ENCODE measurements around the gene RAI1.
"Not testable (repeated sequence)": the region's sequence is repeated elsewhere in the genome, so short reads cannot be mapped to it uniquely, and the experiment has no call there.

The RAI1 gene

GRCh38 chr17:17796787-17797061 is 115.5 kb downstream of the RAI1 start:
- H3K4me3 Mint-ChIP-seq = no peak overlapping the region
- peaks cover 12% of the 10 kb centered on the region for H3K36me3 Mint-ChIP-seq
- CTCF ChIA-PET = no interaction called here
- no peaks in the 10 kb centered on the region for H3K27me3 Mint-ChIP-seq
- no peak for DNase-seq
- H3K27ac Mint-ChIP-seq = no peak overlapping the region
- peaks cover 24% of the 10 kb centered on the region for H3K4me1 Mint-ChIP-seq
- no peaks in the 10 kb centered on the region for H3K9me3 Mint-ChIP-seq

- CTCF ChIA-PET = no interaction called here
- Mint-ChIP-seq H3K4me1 (peaks cover 19% of the 10 kb centered on the region), H3K27me3 (no peaks in the 10 kb centered on the region), H3K36me3 (peaks cover 9% of the 10 kb centered on the region), H3K9me3 (no peaks in the 10 kb centered on the region), H3K4me3 (no peak overlapping the region), H3K27ac (no peak overlapping the region)
- no peak for DNase-seq
These were observed 116.0 kb downstream of the RAI1 start for GRCh38 chr17:17797119-17797809.

- Mint-ChIP-seq H3K36me3 (peaks cover 9% of the 10 kb centered on the region), H3K27ac (no peak overlapping the region), H3K27me3 (no peaks in the 10 kb centered on the region), H3K4me3 (no peak overlapping the region), H3K9me3 (no peaks in the 10 kb centered on the region), H3K4me1 (peaks cover 11% of the 10 kb centered on the region)
- CTCF ChIA-PET = no interaction called here
- DNase-seq = no peak
These were observed 116.8 kb downstream of the RAI1 start for GRCh38 chr17:17798010-17798556.

- no peaks in the 10 kb centered on the region for H3K9me3 Mint-ChIP-seq
- peaks cover 5% of the 10 kb centered on the region for H3K36me3 Mint-ChIP-seq
- H3K27me3 Mint-ChIP-seq = no peaks in the 10 kb centered on the region
- no peak overlapping the region for H3K4me3 Mint-ChIP-seq
- peaks cover 5% of the 10 kb centered on the region for H3K4me1 Mint-ChIP-seq
- no peak overlapping the region for H3K27ac Mint-ChIP-seq
- DNase-seq = no peak
- CTCF ChIA-PET = no interaction called here
These were observed 117.5 kb downstream of the RAI1 start for GRCh38 chr17:17798573-17799255.

GRCh38 chr17:17800504-17801021 is 119.3 kb downstream of the RAI1 start:
- no peak for DNase-seq
- Mint-ChIP-seq H3K27ac (no peak overlapping the region), H3K36me3 (peaks cover 7% of the 10 kb centered on the region), H3K9me3 (no peaks in the 10 kb centered on the region), H3K4me3 (no peak overlapping the region), H3K4me1 (no peaks in the 10 kb centered on the region), H3K27me3 (no peaks in the 10 kb centered on the region)
- CTCF ChIA-PET = interaction anchor here (0.6 to 1.9 kb wide), 2 partner anchors 21 to 56 kb away, joined by 3 to 8 read pairs; no protein-coding TSS in a partner anchor

GRCh38 chr17:17801800-17802481 is 120.7 kb downstream of the RAI1 start:
- Mint-ChIP-seq H3K27ac (peak overlapping the region; percentile 55), H3K4me1 (no peaks in the 10 kb centered on the region), H3K4me3 (no peak overlapping the region), H3K36me3 (peaks cover 12% of the 10 kb centered on the region), H3K27me3 (no peaks in the 10 kb centered on the region), H3K9me3 (no peaks in the 10 kb centered on the region)
- CTCF ChIA-PET = interaction anchor here (1.0 to 1.9 kb wide), 3 partner anchors 10 to 19 kb away, joined by 3 to 8 read pairs (median 5); no protein-coding TSS in a partner anchor
- no peak for DNase-seq

- H3K27me3 Mint-ChIP-seq = no peaks in the 10 kb centered on the region
- CTCF ChIA-PET = interaction anchor here (1.2 kb wide), 1 partner anchor 9 kb away, joined by 3 read pairs; no protein-coding TSS in a partner anchor
- no peak overlapping the region for H3K27ac Mint-ChIP-seq
- no peaks in the 10 kb centered on the region for H3K9me3 Mint-ChIP-seq
- no peak overlapping the region for H3K4me3 Mint-ChIP-seq
- no peak for DNase-seq
- H3K36me3 Mint-ChIP-seq = peaks cover 13% of the 10 kb centered on the region
- H3K4me1 Mint-ChIP-seq = peaks cover 7% of the 10 kb centered on the region
These were observed 122.7 kb downstream of the RAI1 start for GRCh38 chr17:17804007-17804406.

- Mint-ChIP-seq H3K9me3 (no peaks in the 10 kb centered on the region), H3K36me3 (peaks cover 13% of the 10 kb centered on the region), H3K27me3 (no peaks in the 10 kb centered on the region), H3K4me3 (no peak overlapping the region), H3K27ac (peak overlapping the region; percentile 26), H3K4me1 (peaks cover 10% of the 10 kb centered on the region)
- DNase-seq = no peak
- CTCF ChIA-PET = interaction anchor here (0.9 to 1.0 kb wide), 2 partner anchors 15 to 126 kb away, joined by 3 read pairs; no protein-coding TSS in a partner anchor
These were observed 124.3 kb downstream of the RAI1 start for GRCh38 chr17:17805575-17805974.

GRCh38 chr17:17806035-17806434 is 124.8 kb downstream of the RAI1 start:
- H3K36me3 Mint-ChIP-seq = peaks cover 13% of the 10 kb centered on the region
- no peak for DNase-seq
- H3K27ac Mint-ChIP-seq = peak overlapping the region; percentile 26
- no peak overlapping the region for H3K4me3 Mint-ChIP-seq
- no peaks in the 10 kb centered on the region for H3K9me3 Mint-ChIP-seq
- H3K4me1 Mint-ChIP-seq = peaks cover 10% of the 10 kb centered on the region
- CTCF ChIA-PET = interaction anchor here (0.7 to 1.0 kb wide), 2 partner anchors 14 to 71 kb away, joined by 3 read pairs; no protein-coding TSS in a partner anchor
- no peaks in the 10 kb centered on the region for H3K27me3 Mint-ChIP-seq

GRCh38 chr17:17806611-17807274 is 125.5 kb downstream of the RAI1 start:
- CTCF ChIA-PET = interaction anchor here (0.7 to 1.0 kb wide), 2 partner anchors 14 to 70 kb away, joined by 3 read pairs; no protein-coding TSS in a partner anchor
- peak overlapping the region; percentile 37 for H3K27ac Mint-ChIP-seq
- peaks cover 12% of the 10 kb centered on the region for H3K4me1 Mint-ChIP-seq
- H3K4me3 Mint-ChIP-seq = no peak overlapping the region
- peaks cover 20% of the 10 kb centered on the region for H3K36me3 Mint-ChIP-seq
- no peak for DNase-seq
- H3K9me3 Mint-ChIP-seq = no peaks in the 10 kb centered on the region
- H3K27me3 Mint-ChIP-seq = no peaks in the 10 kb centered on the region

- Mint-ChIP-seq H3K36me3 (peaks cover 21% of the 10 kb centered on the region), H3K27ac (no peak overlapping the region), H3K9me3 (no peaks in the 10 kb centered on the region), H3K27me3 (no peaks in the 10 kb centered on the region), H3K4me3 (no peak overlapping the region), H3K4me1 (peaks cover 17% of the 10 kb centered on the region)
- DNase-seq = no peak
- CTCF ChIA-PET = interaction anchor here (0.7 kb wide), 1 partner anchor 222 kb away, joined by 4 read pairs; no protein-coding TSS in a partner anchor
These were observed 126.2 kb downstream of the RAI1 start for GRCh38 chr17:17807440-17807839.

GRCh38 chr17:17808200-17808599 is 126.9 kb downstream of the RAI1 start:
- CTCF ChIA-PET = interaction anchor here (0.7 to 1.3 kb wide), 2 partner anchors 13 to 221 kb away, joined by 4 to 5 read pairs; no protein-coding TSS in a partner anchor
- H3K9me3 Mint-ChIP-seq, DNase-seq, H3K4me3 Mint-ChIP-seq, H3K27me3 Mint-ChIP-seq, H3K27ac Mint-ChIP-seq: not testable (repeated sequence)
- Mint-ChIP-seq H3K4me1 (peaks cover 21% of the 10 kb centered on the region), H3K36me3 (peaks cover 26% of the 10 kb centered on the region)

- Mint-ChIP-seq H3K4me1 (peaks cover 22% of the 10 kb centered on the region), H3K36me3 (peaks cover 25% of the 10 kb centered on the region), H3K27me3 (no peaks in the 10 kb centered on the region), H3K9me3 (no peaks in the 10 kb centered on the region), H3K27ac (peak overlapping the region; percentile 71), H3K4me3 (no peak overlapping the region)
- no peak for DNase-seq
- CTCF ChIA-PET = interaction anchor here (1.0 to 1.7 kb wide), 3 partner anchors 12 to 110 kb away, joined by 3 to 6 read pairs (median 5); no protein-coding TSS in a partner anchor
These were observed 127.6 kb downstream of the RAI1 start for GRCh38 chr17:17808706-17809432.

Measured in activated naive CD4-positive, alpha-beta T cell treated with anti-CD3 and anti-CD28 coated beads, Interleukin-2, amount 10 ng/mL, durations not matched to agents 7 days and 5 days (primary cell).